HepG2 (cell line): ENCODE data around the gene INTS15. TPM values are rescaled to one million over a fixed set of nuclear protein-coding genes. Genes with fewer than 3 reads are reported as not detected.

Experiments used
- ARNTL ChIP-seq: sonication (generic); formaldehyde crosslinking; IDR thresholded peaks from 2 replicates; pipeline ENCODE4 v1.4.0; 2020; ENCODE audit warnings: mild to moderate bottlenecking, missing genetic modification reagents
- BCL6 ChIP-seq: IDR thresholded peaks from 2 replicates; pipeline ENCODE4 v1.6.1; 2016; ENCODE audit warnings: missing genetic modification reagents, missing compliant biosample characterization
- FOXP1 ChIP-seq, 2 experiments: fragments of 450-650 bp in 1 of 2; IDR thresholded peaks; 2 replicates each; pipeline ENCODE4 v1.6.1; 2017 to 2018; ENCODE audit warnings: antibody characterized with exemption in 1 of 2
- HMGA1 ChIP-seq: sonication (generic); formaldehyde crosslinking; conservative IDR thresholded peaks from 2 replicates; pipeline ENCODE4 v1.4.0; 2020; ENCODE audit warnings: missing genetic modification reagents
- NCOA1 ChIP-seq: sonication (generic); formaldehyde crosslinking; IDR thresholded peaks from 2 replicates; pipeline ENCODE4 v1.9.0; 2021; ENCODE audit warnings: missing genetic modification reagents
- SOX6 ChIP-seq, 2 experiments: fragments of 450-650 bp in 1 of 2; sonication (generic) in 1 of 2; formaldehyde crosslinking in 1 of 2; IDR thresholded peaks; 2 replicates each; pipeline versions ENCODE4 v1.4.0 to v1.6.1; 2017 to 2020; ENCODE audit warnings: antibody characterized with exemption in 1 of 2, mild to moderate bottlenecking in 1 of 2, missing genetic modification reagents in 1 of 2
- ZNF207 ChIP-seq: fragments of 450-650 bp; IDR thresholded peaks from 2 replicates; pipeline ENCODE4 v1.6.1; 2016; ENCODE audit warnings: antibody characterized with exemption, borderline replicate concordance
- ZNF235 ChIP-seq: sonication (generic); formaldehyde crosslinking; IDR thresholded peaks from 2 replicates; pipeline ENCODE4 v1.8.1; 2023; ENCODE audit warnings: mild to moderate bottlenecking, missing genetic modification reagents, borderline replicate concordance
- ZNF549 ChIP-seq: sonication (generic); formaldehyde crosslinking; IDR thresholded peaks from 2 replicates; pipeline ENCODE4 v1.5.0; 2020; ENCODE audit warnings: missing genetic modification reagents
- ZNF550 ChIP-seq: sonication (generic); formaldehyde crosslinking; IDR thresholded peaks from 2 replicates; pipeline ENCODE4 v1.4.0; 2020; ENCODE audit warnings: mild to moderate bottlenecking, missing genetic modification reagents, borderline replicate concordance
- ZNF557 ChIP-seq: sonication (generic); formaldehyde crosslinking; IDR thresholded peaks from 2 replicates; pipeline ENCODE4 v1.4.0; 2020; ENCODE audit warnings: missing genetic modification reagents
- ZNF674 ChIP-seq: sonication (generic); formaldehyde crosslinking; IDR thresholded peaks from 2 replicates; pipeline ENCODE4 v1.5.0; 2020; ENCODE audit warnings: low read depth, mild to moderate bottlenecking, missing genetic modification reagents
- polyA plus RNA-seq, 8 experiments: library from polyadenylated mRNA; depleted of rRNA in 3 of 8; stranded (reverse) in 7 of 8; unstranded in 1 of 8; fragments of >200 nt; fragmentation: Illumina TruSeq in 4 of 8; extraction: Trizol in 4 of 8; gene quantifications; 2 replicates each; pipeline versions ENCODE4 v1.2.1 to v1.2.3, GENCODE V29; 2011 to 2016; ENCODE audit warnings: low read depth in 4 of 8, missing spikeins in 1 of 8, mixed read lengths in 1 of 8; ENCODE audit not compliant: insufficient read depth in 1 of 8
- total RNA-seq, 5 experiments: library from RNA; depleted of rRNA; stranded (reverse); fragments of >200 nt; fragmentation: Illumina TruSeq; extraction: Trizol; gene quantifications; 2 replicates each; pipeline ENCODE4 v1.2.3, GENCODE V29; 2016; ENCODE audit warnings: low read depth in 1 of 5
- TF ChIP-seq, protein P1 (sequence below): IDR thresholded peaks from 2 replicates; pipeline ENCODE4 v1.6.1; 2016; ENCODE audit warnings: missing compliant biosample characterization, missing genetic modification reagents, borderline replicate concordance
- TF ChIP-seq, protein P2 (sequence below): sonication (generic); formaldehyde crosslinking; IDR thresholded peaks from 2 replicates; pipeline ENCODE4 v1.5.0; 2020; ENCODE audit warnings: missing genetic modification reagents
- TF ChIP-seq, protein P3 (sequence below): sonication (generic); formaldehyde crosslinking; IDR thresholded peaks from 2 replicates; pipeline ENCODE4 v1.4.0; 2020; ENCODE audit warnings: mild to moderate bottlenecking, missing genetic modification reagents
- TF ChIP-seq, protein P4 (sequence below): sonication (generic); formaldehyde crosslinking; IDR thresholded peaks from 2 replicates; pipeline ENCODE4 v1.4.0; 2020; ENCODE audit warnings: mild to moderate bottlenecking, missing genetic modification reagents
- TF ChIP-seq, protein P5 (sequence below): sonication (generic); formaldehyde crosslinking; IDR thresholded peaks from 2 replicates; pipeline ENCODE4 v1.8.0; 2022; ENCODE audit warnings: missing genetic modification reagents, low read depth, mild to moderate bottlenecking, borderline replicate concordance
- TF ChIP-seq, protein P6 (sequence below): IDR thresholded peaks from 2 replicates; pipeline ENCODE4 v1.6.1; 2016; ENCODE audit warnings: missing genetic modification reagents, missing compliant biosample characterization

INTS15 gene
- total and polyA plus RNA-seq, 2 of the 13 experiments (the other 11 are each of a cell fraction or from before 2014, with no cell fraction given), result 16.3 to 25.7 TPM

DNA sequence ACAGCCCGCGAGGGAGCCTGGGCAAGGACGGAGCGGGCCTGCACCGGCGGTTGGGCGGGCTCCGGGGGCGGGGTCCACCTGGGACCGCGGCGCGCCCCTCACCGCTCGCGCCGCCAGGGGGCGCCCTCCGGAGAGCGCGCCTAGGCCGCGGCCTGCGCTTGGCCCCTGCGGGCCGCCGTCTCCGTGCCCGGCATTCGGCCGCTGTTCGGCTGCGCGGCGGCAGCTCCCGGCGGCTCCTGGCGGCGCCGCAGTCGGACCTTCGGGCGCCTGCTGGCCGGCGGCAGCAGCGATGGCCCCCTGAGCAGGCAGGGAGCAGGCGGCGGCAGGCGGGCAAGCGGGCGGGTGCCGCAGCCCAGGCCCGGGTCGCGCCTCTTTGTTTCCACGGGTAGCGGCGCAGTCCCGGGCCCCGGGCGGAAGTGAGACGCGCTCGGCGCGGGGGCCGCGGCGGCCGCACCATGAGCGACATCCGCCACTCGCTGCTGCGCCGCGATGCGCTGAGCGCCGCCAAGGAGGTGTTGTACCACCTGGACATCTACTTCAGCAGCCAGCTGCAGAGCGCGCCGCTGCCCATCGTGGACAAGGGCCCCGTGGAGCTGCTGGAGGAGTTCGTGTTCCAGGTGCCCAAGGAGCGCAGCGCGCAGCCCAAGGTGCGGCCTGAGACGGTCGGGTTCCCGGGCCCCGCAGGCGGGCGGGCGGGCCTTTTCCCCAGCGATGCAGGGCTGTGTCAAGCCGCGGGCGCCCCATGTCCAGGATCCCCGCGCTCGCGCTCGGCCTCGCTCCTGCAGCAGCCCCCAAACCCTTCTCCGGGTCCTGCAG lies at the start of gene INTS15 (continued):
- TF ChIP-seq, protein P1, sequence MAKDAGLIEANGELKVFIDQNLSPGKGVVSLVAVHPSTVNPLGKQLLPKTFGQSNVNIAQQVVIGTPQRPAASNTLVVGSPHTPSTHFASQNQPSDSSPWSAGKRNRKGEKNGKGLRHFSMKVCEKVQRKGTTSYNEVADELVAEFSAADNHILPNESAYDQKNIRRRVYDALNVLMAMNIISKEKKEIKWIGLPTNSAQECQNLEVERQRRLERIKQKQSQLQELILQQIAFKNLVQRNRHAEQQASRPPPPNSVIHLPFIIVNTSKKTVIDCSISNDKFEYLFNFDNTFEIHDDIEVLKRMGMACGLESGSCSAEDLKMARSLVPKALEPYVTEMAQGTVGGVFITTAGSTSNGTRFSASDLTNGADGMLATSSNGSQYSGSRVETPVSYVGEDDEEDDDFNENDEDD (CRISPR knock-in tag), result peak; percentile 67; the same call in 1 of the 2 replicates
- TF ChIP-seq FOXP1 (IDR thresholded peaks at IDR 0.05) (no peak), FOXP1 (CRISPR knock-in tag; IDR thresholded peaks at IDR 0.05) (no peak), ZNF235 (CRISPR knock-in tag) (no peak), ZNF674 (CRISPR knock-in tag) (0 out of 2 replicates have a peak, but pooled peaks have one; percentile 76), BCL6 (no peak), HMGA1 (no peak), NCOA1 (no peak), ZNF207 (no peak), ARNTL (CRISPR knock-in tag) (0 out of 2 replicates have a peak, but pooled peaks have one; percentile 37), ZNF557 (CRISPR knock-in tag) (no peak), ZNF549 (no peak), SOX6 (IDR thresholded peaks at IDR 0.05) (no peak), SOX6 (CRISPR knock-in tag; IDR thresholded peaks at IDR 0.05) (no peak; the same call in 1 of the 2 replicates), ZNF550 (CRISPR knock-in tag) (no peak)
- TF ChIP-seq, protein P2, sequence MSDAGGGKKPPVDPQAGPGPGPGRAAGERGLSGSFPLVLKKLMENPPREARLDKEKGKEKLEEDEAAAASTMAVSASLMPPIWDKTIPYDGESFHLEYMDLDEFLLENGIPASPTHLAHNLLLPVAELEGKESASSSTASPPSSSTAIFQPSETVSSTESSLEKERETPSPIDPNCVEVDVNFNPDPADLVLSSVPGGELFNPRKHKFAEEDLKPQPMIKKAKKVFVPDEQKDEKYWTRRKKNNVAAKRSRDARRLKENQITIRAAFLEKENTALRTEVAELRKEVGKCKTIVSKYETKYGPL (CRISPR knock-in tag), result no peak
- TF ChIP-seq, protein P3, sequence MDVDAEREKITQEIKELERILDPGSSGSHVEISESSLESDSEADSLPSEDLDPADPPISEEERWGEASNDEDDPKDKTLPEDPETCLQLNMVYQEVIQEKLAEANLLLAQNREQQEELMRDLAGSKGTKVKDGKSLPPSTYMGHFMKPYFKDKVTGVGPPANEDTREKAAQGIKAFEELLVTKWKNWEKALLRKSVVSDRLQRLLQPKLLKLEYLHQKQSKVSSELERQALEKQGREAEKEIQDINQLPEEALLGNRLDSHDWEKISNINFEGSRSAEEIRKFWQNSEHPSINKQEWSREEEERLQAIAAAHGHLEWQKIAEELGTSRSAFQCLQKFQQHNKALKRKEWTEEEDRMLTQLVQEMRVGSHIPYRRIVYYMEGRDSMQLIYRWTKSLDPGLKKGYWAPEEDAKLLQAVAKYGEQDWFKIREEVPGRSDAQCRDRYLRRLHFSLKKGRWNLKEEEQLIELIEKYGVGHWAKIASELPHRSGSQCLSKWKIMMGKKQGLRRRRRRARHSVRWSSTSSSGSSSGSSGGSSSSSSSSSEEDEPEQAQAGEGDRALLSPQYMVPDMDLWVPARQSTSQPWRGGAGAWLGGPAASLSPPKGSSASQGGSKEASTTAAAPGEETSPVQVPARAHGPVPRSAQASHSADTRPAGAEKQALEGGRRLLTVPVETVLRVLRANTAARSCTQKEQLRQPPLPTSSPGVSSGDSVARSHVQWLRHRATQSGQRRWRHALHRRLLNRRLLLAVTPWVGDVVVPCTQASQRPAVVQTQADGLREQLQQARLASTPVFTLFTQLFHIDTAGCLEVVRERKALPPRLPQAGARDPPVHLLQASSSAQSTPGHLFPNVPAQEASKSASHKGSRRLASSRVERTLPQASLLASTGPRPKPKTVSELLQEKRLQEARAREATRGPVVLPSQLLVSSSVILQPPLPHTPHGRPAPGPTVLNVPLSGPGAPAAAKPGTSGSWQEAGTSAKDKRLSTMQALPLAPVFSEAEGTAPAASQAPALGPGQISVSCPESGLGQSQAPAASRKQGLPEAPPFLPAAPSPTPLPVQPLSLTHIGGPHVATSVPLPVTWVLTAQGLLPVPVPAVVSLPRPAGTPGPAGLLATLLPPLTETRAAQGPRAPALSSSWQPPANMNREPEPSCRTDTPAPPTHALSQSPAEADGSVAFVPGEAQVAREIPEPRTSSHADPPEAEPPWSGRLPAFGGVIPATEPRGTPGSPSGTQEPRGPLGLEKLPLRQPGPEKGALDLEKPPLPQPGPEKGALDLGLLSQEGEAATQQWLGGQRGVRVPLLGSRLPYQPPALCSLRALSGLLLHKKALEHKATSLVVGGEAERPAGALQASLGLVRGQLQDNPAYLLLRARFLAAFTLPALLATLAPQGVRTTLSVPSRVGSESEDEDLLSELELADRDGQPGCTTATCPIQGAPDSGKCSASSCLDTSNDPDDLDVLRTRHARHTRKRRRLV, result no peak
- TF ChIP-seq, protein P4, sequence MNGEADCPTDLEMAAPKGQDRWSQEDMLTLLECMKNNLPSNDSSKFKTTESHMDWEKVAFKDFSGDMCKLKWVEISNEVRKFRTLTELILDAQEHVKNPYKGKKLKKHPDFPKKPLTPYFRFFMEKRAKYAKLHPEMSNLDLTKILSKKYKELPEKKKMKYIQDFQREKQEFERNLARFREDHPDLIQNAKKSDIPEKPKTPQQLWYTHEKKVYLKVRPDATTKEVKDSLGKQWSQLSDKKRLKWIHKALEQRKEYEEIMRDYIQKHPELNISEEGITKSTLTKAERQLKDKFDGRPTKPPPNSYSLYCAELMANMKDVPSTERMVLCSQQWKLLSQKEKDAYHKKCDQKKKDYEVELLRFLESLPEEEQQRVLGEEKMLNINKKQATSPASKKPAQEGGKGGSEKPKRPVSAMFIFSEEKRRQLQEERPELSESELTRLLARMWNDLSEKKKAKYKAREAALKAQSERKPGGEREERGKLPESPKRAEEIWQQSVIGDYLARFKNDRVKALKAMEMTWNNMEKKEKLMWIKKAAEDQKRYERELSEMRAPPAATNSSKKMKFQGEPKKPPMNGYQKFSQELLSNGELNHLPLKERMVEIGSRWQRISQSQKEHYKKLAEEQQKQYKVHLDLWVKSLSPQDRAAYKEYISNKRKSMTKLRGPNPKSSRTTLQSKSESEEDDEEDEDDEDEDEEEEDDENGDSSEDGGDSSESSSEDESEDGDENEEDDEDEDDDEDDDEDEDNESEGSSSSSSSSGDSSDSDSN (CRISPR knock-in tag), result peak; percentile 93
- TF ChIP-seq, protein P5, sequence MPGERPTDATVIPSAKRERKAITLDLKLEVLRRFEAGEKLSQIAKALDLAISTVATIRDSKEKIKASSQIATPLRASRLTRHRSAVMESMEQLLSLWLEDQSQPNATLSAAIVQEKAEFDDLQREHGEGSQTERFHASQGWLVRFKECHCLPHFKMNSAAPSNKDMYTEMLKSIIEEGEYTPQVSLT (CRISPR knock-in tag), result no peak
- TF ChIP-seq, protein P6, sequence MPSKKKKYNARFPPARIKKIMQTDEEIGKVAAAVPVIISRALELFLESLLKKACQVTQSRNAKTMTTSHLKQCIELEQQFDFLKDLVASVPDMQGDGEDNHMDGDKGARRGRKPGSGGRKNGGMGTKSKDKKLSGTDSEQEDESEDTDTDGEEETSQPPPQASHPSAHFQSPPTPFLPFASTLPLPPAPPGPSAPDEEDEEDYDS (CRISPR knock-in tag), result no peak
